Suprapubic skin (tissue), 4 donors: Measurements from ENCODE around the gene LEKR1.

ENCODE experiments used
- EP300 ChIP-seq: sonication (generic); formaldehyde crosslinking; IDR thresholded peaks from one replicate; pipeline ENCODE4 v1.6.1; 2017; ENCODE audit warnings: antibody characterized with exemption
- POLR2A ChIP-seq, 2 donors: fragments of 450-650 bp; IDR thresholded peaks; one replicate each; pipeline ENCODE4 v1.6.1; 2017; ENCODE audit warnings: antibody characterized with exemption in 2 of 2, mild to moderate bottlenecking in 2 of 2, moderate library complexity in 2 of 2
- POLR2AphosphoS5 ChIP-seq, 3 donors: sonication (generic); formaldehyde crosslinking; IDR thresholded peaks; one replicate each; pipeline ENCODE4 v1.6.1; 2017; ENCODE audit warnings: antibody characterized with exemption in 3 of 3
- TF ChIP-seq, protein P1 (sequence below), 2 donors: fragments of 200-600 bp in 1 of 2; fragments of 450-650 bp in 1 of 2; sonication (generic) in 1 of 2; IDR thresholded peaks; one replicate each; pipeline ENCODE4 v1.5.1; 2016 to 2019; ENCODE audit warnings: antibody characterized with exemption in 2 of 2, mild to moderate bottlenecking in 1 of 2, moderate library complexity in 1 of 2

GRCh38 chr3:156816091-156816793 lies 9.9 kb upstream of the LEKR1 start:
- TF ChIP-seq, protein P1, sequence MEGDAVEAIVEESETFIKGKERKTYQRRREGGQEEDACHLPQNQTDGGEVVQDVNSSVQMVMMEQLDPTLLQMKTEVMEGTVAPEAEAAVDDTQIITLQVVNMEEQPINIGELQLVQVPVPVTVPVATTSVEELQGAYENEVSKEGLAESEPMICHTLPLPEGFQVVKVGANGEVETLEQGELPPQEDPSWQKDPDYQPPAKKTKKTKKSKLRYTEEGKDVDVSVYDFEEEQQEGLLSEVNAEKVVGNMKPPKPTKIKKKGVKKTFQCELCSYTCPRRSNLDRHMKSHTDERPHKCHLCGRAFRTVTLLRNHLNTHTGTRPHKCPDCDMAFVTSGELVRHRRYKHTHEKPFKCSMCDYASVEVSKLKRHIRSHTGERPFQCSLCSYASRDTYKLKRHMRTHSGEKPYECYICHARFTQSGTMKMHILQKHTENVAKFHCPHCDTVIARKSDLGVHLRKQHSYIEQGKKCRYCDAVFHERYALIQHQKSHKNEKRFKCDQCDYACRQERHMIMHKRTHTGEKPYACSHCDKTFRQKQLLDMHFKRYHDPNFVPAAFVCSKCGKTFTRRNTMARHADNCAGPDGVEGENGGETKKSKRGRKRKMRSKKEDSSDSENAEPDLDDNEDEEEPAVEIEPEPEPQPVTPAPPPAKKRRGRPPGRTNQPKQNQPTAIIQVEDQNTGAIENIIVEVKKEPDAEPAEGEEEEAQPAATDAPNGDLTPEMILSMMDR (IDR thresholded peaks at IDR 0.05): no peak
- no peak for TF ChIP-seq POLR2A (IDR thresholded peaks at IDR 0.05)
- no peak for TF ChIP-seq EP300
- no peak for TF ChIP-seq POLR2AphosphoS5 (IDR thresholded peaks at IDR 0.05)
